Skeletal muscle tissue (tissue), 4 donors: ENCODE data around the gene TCL1A. TPM values are rescaled to one million over a fixed set of nuclear protein-coding genes. Genes with fewer than 3 reads are reported as not detected.
"Not testable (repeated sequence)": the region's sequence is repeated elsewhere in the genome, so short reads cannot be mapped to it uniquely, and the experiment has no call there.

Experiments used
- H3K27ac ChIP-seq: one replicate; pipeline ENCODE4 v1.7.0; 2013; ENCODE audit warnings: mild to moderate bottlenecking, low read depth, low read length, inconsistent platforms
- H3K27me3 ChIP-seq, 3 donors: one replicate each; pipeline ENCODE4 v1.7.0; 2013; ENCODE audit warnings: low read length in 3 of 3; ENCODE audit not compliant: control insufficient read depth in 3 of 3, insufficient read depth in 3 of 3
- H3K36me3 ChIP-seq, 3 donors: one replicate each; pipeline ENCODE4 v1.7.0; 2013; ENCODE audit warnings: low read length in 3 of 3; ENCODE audit not compliant: control insufficient read depth in 3 of 3, insufficient read depth in 3 of 3
- H3K4me1 ChIP-seq, 3 donors: one replicate each; pipeline ENCODE4 v1.7.0; 2013; ENCODE audit warnings: low read length in 3 of 3, mild to moderate bottlenecking in 3 of 3; ENCODE audit not compliant: control insufficient read depth in 3 of 3, insufficient read depth in 3 of 3
- H3K4me3 ChIP-seq, 3 donors: one replicate each; pipeline ENCODE4 v1.7.0; 2013; ENCODE audit warnings: low read length in 3 of 3
- H3K9ac ChIP-seq, 3 donors: one replicate each; pipeline ENCODE4 v1.7.0; 2013; ENCODE audit warnings: low read length in 3 of 3, mild to moderate bottlenecking in 3 of 3, moderate library complexity in 2 of 3, low read depth in 1 of 3
- H3K9me3 ChIP-seq, 3 donors: one replicate each; pipeline ENCODE4 v1.7.0; 2013; ENCODE audit warnings: low read length in 3 of 3; ENCODE audit not compliant: control insufficient read depth in 3 of 3
- total RNA-seq: library from RNA; depleted of rRNA; stranded (reverse); fragments of >200 nt; gene quantifications from one replicate; pipeline ENCODE4 v1.2.3, GENCODE V29; 2014
- donor health status: Osteomylitis.

TCL1A gene
- total RNA-seq, 1 donor from 2014 or later: 1.6 TPM

GRCh38 chr14:95739356-95739755, 25.4 kb upstream of the TCL1A start:
- H3K27ac ChIP-seq: no peak overlapping the region
- H3K9me3 ChIP-seq: no peaks in the 10 kb centered on the region
- no peaks in the 10 kb centered on the region for H3K36me3 ChIP-seq
- H3K27me3 ChIP-seq: no peaks in the 10 kb centered on the region
- H3K4me3 ChIP-seq: no peak overlapping the region
- no peak overlapping the region for H3K9ac ChIP-seq
- no peaks in the 10 kb centered on the region for H3K4me1 ChIP-seq

- no peak overlapping the region for H3K9ac ChIP-seq
Observed at GRCh38 chr14:95733212-95733611, 19.3 kb upstream of the TCL1A start.

GRCh38 chr14:95730126-95730525, 16.2 kb upstream of the TCL1A start:
- H3K4me1 ChIP-seq: no peaks in the 10 kb centered on the region
- H3K4me3 ChIP-seq: no peak overlapping the region
- no peak overlapping the region for H3K27ac ChIP-seq
- no peaks in the 10 kb centered on the region for H3K9me3 ChIP-seq
- no peak overlapping the region for H3K9ac ChIP-seq
- H3K27me3 ChIP-seq: peaks cover 0 to 9% (median 7%) of the 10 kb centered on the region in 3 donors
- no peaks in the 10 kb centered on the region for H3K36me3 ChIP-seq

More at GRCh38 chr14:95733212-95733611, 19.3 kb upstream of the TCL1A start:
- no peak overlapping the region for H3K27ac ChIP-seq
- no peaks in the 10 kb centered on the region for H3K9me3 ChIP-seq
- H3K36me3 ChIP-seq: no peaks in the 10 kb centered on the region
- H3K4me3 ChIP-seq: no peak overlapping the region
- H3K4me1 ChIP-seq: no peaks in the 10 kb centered on the region
- peaks cover 0 to 4% (median 2%) of the 10 kb centered on the region in 3 donors for H3K27me3 ChIP-seq

GRCh38 chr14:95729402-95730028, 15.6 kb upstream of the TCL1A start:
- not testable (repeated sequence) for H3K27ac ChIP-seq, H3K4me1 ChIP-seq, H3K9ac ChIP-seq, H3K4me3 ChIP-seq, H3K9me3 ChIP-seq, H3K36me3 ChIP-seq, H3K27me3 ChIP-seq

GRCh38 chr14:95727056-95727700, 13.3 kb upstream of the TCL1A start:
- no peaks in the 10 kb centered on the region for H3K4me1 ChIP-seq
- H3K36me3 ChIP-seq: no peaks in the 10 kb centered on the region
- no peak overlapping the region for H3K4me3 ChIP-seq
- H3K27me3 ChIP-seq: peaks cover 0 to 9% (median 6%) of the 10 kb centered on the region in 3 donors
- no peak overlapping the region for H3K9ac ChIP-seq
- H3K9me3 ChIP-seq: peaks cover 2 to 13% (median 3%) of the 10 kb centered on the region in 3 donors
- H3K27ac ChIP-seq: no peak overlapping the region

- Histone ChIP-seq H3K4me1 (no peaks in the 10 kb centered on the region), H3K9ac (no peak overlapping the region), H3K4me3 (no peak overlapping the region), H3K9me3 (peaks cover 3 to 13% (median 5%) of the 10 kb centered on the region in 3 donors), H3K36me3 (no peaks in the 10 kb centered on the region), H3K27me3 (peaks cover 0 to 9% (median 6%) of the 10 kb centered on the region in 3 donors), H3K27ac (no peak overlapping the region)
Observed at GRCh38 chr14:95725685-95726336, 11.9 kb upstream of the TCL1A start.

- peaks cover 0 to 4% (median 4%) of the 10 kb centered on the region in 3 donors for H3K27me3 ChIP-seq
- no peaks in the 10 kb centered on the region for H3K36me3 ChIP-seq
- H3K27ac ChIP-seq: no peak overlapping the region
- H3K4me1 ChIP-seq: no peaks in the 10 kb centered on the region
- H3K4me3 ChIP-seq: no peak overlapping the region
- H3K9ac ChIP-seq: no peak overlapping the region
- H3K9me3 ChIP-seq: peaks cover 3 to 13% (median 5%) of the 10 kb centered on the region in 3 donors
Observed at GRCh38 chr14:95722525-95723190, 8.7 kb upstream of the TCL1A start.

GRCh38 chr14:95712398-95712797, 1.5 kb downstream of the TCL1A start:
- Histone ChIP-seq H3K9me3 (peaks cover 0 to 4% (median 0%) of the 10 kb centered on the region in 3 donors), H3K27ac (no peak overlapping the region), H3K36me3 (no peaks in the 10 kb centered on the region), H3K4me3 (no peak overlapping the region), H3K9ac (no peak overlapping the region), H3K27me3 (peaks cover 0 to 13% (median 11%) of the 10 kb centered on the region in 3 donors), H3K4me1 (no peaks in the 10 kb centered on the region)

GRCh38 chr14:95711476-95712176, 2.3 kb downstream of the TCL1A start:
- H3K4me3 ChIP-seq: no peak overlapping the region
- no peaks in the 10 kb centered on the region for H3K36me3 ChIP-seq
- no peak overlapping the region for H3K27ac ChIP-seq
- H3K4me1 ChIP-seq: no peaks in the 10 kb centered on the region
- H3K27me3 ChIP-seq: peaks cover 0 to 13% (median 11%) of the 10 kb centered on the region in 3 donors
- H3K9ac ChIP-seq: no peak overlapping the region
- peaks cover 0 to 4% (median 0%) of the 10 kb centered on the region in 3 donors for H3K9me3 ChIP-seq
